HFFc6 (cell line): ENCODE data around the gene SETD2. TPM values are rescaled to one million over a fixed set of nuclear protein-coding genes. Genes with fewer than 3 reads are reported as not detected.
"Not testable (repeated sequence)": the region's sequence is repeated elsewhere in the genome, so short reads cannot be mapped to it uniquely, and the experiment has no call there.

ENCODE experiments used
- DNase-seq: peaks from one replicate; pipeline ENCODE4 v3.0.0-alpha.2; 2018
- H3K27ac Mint-ChIP-seq: 2 replicates; pipeline ENCODE4 v1.8.0; 2020; ENCODE audit warnings: mild to moderate bottlenecking, mixed read lengths
- H3K27me3 Mint-ChIP-seq: 2 replicates; pipeline ENCODE4 v1.8.0; 2021; ENCODE audit warnings: mild to moderate bottlenecking, moderate library complexity, mixed read lengths; ENCODE audit not compliant: insufficient read depth
- H3K36me3 Mint-ChIP-seq: 2 replicates; pipeline ENCODE4 v1.8.0; 2021; ENCODE audit warnings: low read depth, mixed read lengths
- H3K4me1 Mint-ChIP-seq: 2 replicates; pipeline ENCODE4 v1.8.0; 2020; ENCODE audit warnings: low read depth, mixed read lengths
- H3K4me3 Mint-ChIP-seq: 2 replicates; pipeline ENCODE4 v1.8.0; 2020; ENCODE audit warnings: mild to moderate bottlenecking, moderate library complexity, mixed read lengths
- H3K9me3 Mint-ChIP-seq: 2 replicates; pipeline ENCODE4 v1.8.0; 2020; ENCODE audit warnings: mild to moderate bottlenecking, mixed read lengths
- total RNA-seq, 6 experiments: library from RNA; stranded (reverse); fragmentation: NEBNext Ultra II Directional; extraction: Animal tissue kit (Norgen Biotek cat#: 25700); gene quantifications; 2 replicates in 1 of 6; 3 replicates in 5 of 6; pipeline ENCODE4 v1.2.3, GENCODE V29; 2021
- TF ChIP-seq, protein P1 (sequence below): fragments of 200-600 bp; sonication (generic); IDR thresholded peaks from 2 replicates; pipeline ENCODE4 v1.5.0; 2021; ENCODE audit warnings: antibody characterized with exemption, mild to moderate bottlenecking

Gene SETD2
- total RNA-seq, 6 experiments from 2014 or later: 26.7 to 33.7 (median 30.8) TPM

- TF ChIP-seq, protein P1, sequence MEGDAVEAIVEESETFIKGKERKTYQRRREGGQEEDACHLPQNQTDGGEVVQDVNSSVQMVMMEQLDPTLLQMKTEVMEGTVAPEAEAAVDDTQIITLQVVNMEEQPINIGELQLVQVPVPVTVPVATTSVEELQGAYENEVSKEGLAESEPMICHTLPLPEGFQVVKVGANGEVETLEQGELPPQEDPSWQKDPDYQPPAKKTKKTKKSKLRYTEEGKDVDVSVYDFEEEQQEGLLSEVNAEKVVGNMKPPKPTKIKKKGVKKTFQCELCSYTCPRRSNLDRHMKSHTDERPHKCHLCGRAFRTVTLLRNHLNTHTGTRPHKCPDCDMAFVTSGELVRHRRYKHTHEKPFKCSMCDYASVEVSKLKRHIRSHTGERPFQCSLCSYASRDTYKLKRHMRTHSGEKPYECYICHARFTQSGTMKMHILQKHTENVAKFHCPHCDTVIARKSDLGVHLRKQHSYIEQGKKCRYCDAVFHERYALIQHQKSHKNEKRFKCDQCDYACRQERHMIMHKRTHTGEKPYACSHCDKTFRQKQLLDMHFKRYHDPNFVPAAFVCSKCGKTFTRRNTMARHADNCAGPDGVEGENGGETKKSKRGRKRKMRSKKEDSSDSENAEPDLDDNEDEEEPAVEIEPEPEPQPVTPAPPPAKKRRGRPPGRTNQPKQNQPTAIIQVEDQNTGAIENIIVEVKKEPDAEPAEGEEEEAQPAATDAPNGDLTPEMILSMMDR: no peak
- H3K27ac Mint-ChIP-seq: no peak overlapping the region; the same call in 1 of the 2 replicates
- H3K27me3 Mint-ChIP-seq: peaks cover 2% of the 10 kb centered on the region; the same call in 1 of the 2 replicates
- no peak for DNase-seq
- H3K4me3 Mint-ChIP-seq: no peak overlapping the region
- H3K9me3 Mint-ChIP-seq: no peaks in the 10 kb centered on the region
- peaks cover 18% of the 10 kb centered on the region for H3K4me1 Mint-ChIP-seq
- H3K36me3 Mint-ChIP-seq: no peaks in the 10 kb centered on the region
Observed at GRCh38 chr3:47130557-47130956, 33.4 kb downstream of the SETD2 start.

DNA sequence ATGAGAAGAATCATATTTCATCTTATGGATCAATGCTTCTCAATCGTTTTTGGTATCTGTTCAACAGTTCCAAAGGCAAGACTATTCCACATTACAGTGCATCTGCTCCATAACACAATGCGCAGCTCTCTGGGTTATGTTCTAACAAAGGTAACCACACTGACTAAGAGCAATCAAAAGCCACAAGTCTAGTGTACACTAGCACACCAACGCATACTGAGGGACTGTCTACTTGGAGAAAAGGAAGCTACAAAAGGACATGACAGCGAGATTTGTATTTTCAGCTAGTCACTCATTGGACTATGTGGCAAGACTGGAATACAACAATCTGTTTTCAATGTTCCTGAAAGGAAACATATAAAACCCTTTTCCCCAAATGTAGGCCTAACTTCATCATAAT, 35.8 kb downstream of the SETD2 start:
- H3K4me1 Mint-ChIP-seq: peaks cover 25% of the 10 kb centered on the region
- H3K4me3 Mint-ChIP-seq: no peak overlapping the region
- no peaks in the 10 kb centered on the region for H3K9me3 Mint-ChIP-seq
- H3K36me3 Mint-ChIP-seq: peaks cover 11% of the 10 kb centered on the region
- no peak for DNase-seq
- H3K27ac Mint-ChIP-seq: no peak overlapping the region
- TF ChIP-seq, protein P1: no peak
- peaks cover 2% of the 10 kb centered on the region; the same call in 1 of the 2 replicates for H3K27me3 Mint-ChIP-seq

DNA sequence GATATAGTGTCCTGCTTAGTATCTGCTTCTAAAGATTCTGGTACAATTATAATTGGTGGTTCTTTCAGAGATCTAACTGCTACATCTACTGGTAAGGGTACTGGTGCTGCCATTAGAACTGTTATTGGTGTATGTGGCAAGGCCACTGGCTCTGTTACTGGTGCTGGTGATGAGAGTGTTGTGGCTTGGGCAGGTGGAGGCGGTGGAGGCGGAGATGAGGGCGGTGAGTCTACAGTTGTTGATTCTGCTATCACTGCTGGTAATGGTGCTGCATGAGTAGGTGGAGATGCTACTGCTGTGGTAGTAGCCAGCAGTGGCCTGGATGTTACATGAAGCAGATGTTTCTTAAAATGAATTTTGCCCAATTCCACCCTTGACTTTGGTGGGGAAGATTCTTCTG, 40.1 kb downstream of the SETD2 start:
- Mint-ChIP-seq H3K4me3 (no peak overlapping the region), H3K27me3 (peaks cover 4% of the 10 kb centered on the region), H3K27ac (no peak overlapping the region), H3K9me3 (no peaks in the 10 kb centered on the region), H3K36me3 (peaks cover 49% of the 10 kb centered on the region), H3K4me1 (peaks cover 53% of the 10 kb centered on the region)
- TF ChIP-seq, protein P1: no peak
- DNase-seq: no peak

GRCh38 chr3:47121409-47121808, 42.5 kb downstream of the SETD2 start:
- Mint-ChIP-seq H3K9me3 (no peaks in the 10 kb centered on the region), H3K36me3 (peaks cover 65% of the 10 kb centered on the region), H3K27me3 (peaks cover 2% of the 10 kb centered on the region), H3K4me3 (no peak overlapping the region), H3K27ac (peak overlapping the region; percentile 31; the same call in 1 of the 2 replicates), H3K4me1 (peaks cover 65% of the 10 kb centered on the region)
- TF ChIP-seq, protein P1: no peak
- DNase-seq: no peak

GRCh38 chr3:47120138-47120537, 43.8 kb downstream of the SETD2 start:
- Mint-ChIP-seq H3K9me3 (no peaks in the 10 kb centered on the region), H3K4me3 (no peak overlapping the region), H3K4me1 (peaks cover 76% of the 10 kb centered on the region), H3K36me3 (peaks cover 69% of the 10 kb centered on the region), H3K27ac (peak overlapping the region; percentile 14; the same call in 1 of the 2 replicates), H3K27me3 (peaks cover 2% of the 10 kb centered on the region)
- no peak for DNase-seq
- TF ChIP-seq, protein P1: no peak

GRCh38 chr3:47119387-47119786, 44.5 kb downstream of the SETD2 start:
- Mint-ChIP-seq H3K4me1 (peaks cover 84% of the 10 kb centered on the region), H3K36me3 (peaks cover 73% of the 10 kb centered on the region), H3K27ac (peak overlapping the region; percentile 52)
- not testable (repeated sequence) for H3K9me3 Mint-ChIP-seq, DNase-seq, H3K27me3 Mint-ChIP-seq, H3K4me3 Mint-ChIP-seq
